SK-N-SH (cell line): ENCODE measurements around the gene TSPO2. TPM values are rescaled to one million over a fixed set of nuclear protein-coding genes. Genes with fewer than 3 reads are reported as not detected.

Experiments used
- CTCF ChIA-PET: fragments of 300-600, 350-600 bp; formaldehyde crosslinking; extraction: SDS; loops from one replicate; lab custom pipeline; 2021; lab: Yijun Ruan, JAX
- POLR2A ChIA-PET: fragments of 350-600 bp; sonication (Branson Sonifier 250); formaldehyde crosslinking; extraction: SDS; loops from one replicate; lab custom pipeline; 2020; ENCODE audit warnings: antibody characterized with exemption, inconsistent platforms; lab: Yijun Ruan, JAX
- DNase-seq: peaks from one replicate; pipeline ENCODE4 v3.0.0; 2012
- H2AFZ ChIP-seq: fragments of 200-600 bp; sonication (generic); 2 replicates; pipeline ENCODE4 v1.8.1; 2016; ENCODE audit warnings: antibody characterized with exemption, mild to moderate bottlenecking, low read depth
- H3F3A ChIP-seq: fragments of 200-600 bp; sonication (generic); replicated peaks from 2 replicates; pipeline ENCODE3; 2016; ENCODE audit warnings: antibody characterized with exemption, mild to moderate bottlenecking; ENCODE audit not compliant: insufficient read depth
- H3K27ac ChIP-seq, 2 experiments: fragments of 200-500 bp in 1 of 2; fragments of 200-600 bp in 1 of 2; sonication (Bioruptor generic) in 1 of 2; sonication (generic), shearing (Covaris generic) in 1 of 2; 2 replicates each; pipeline versions ENCODE4 v1.5.1 to v1.6.1; 2014 to 2016; ENCODE audit warnings: low read depth in 2 of 2, inconsistent platforms in 1 of 2, low read length in 1 of 2, mild to moderate bottlenecking in 1 of 2, mixed read lengths in 1 of 2
- H3K27me3 ChIP-seq: fragments of 200-600 bp; sonication (generic), shearing (Covaris generic); 2 replicates; pipeline ENCODE4 v1.6.1; 2016; ENCODE audit warnings: mixed run types; ENCODE audit not compliant: insufficient read depth
- H3K36me3 ChIP-seq, 2 experiments: fragments of 200-500 bp in 1 of 2; fragments of 200-600 bp in 1 of 2; sonication (Bioruptor generic) in 1 of 2; sonication (generic) in 1 of 2; replicated peaks in 1 of 2; 2 replicates each; pipeline versions ENCODE3 to v1.5.1; 2014 to 2016; ENCODE audit warnings: low read length in 1 of 2, mild to moderate bottlenecking in 1 of 2; ENCODE audit not compliant: insufficient read depth in 2 of 2, control insufficient read depth in 1 of 2
- H3K4me1 ChIP-seq, 2 experiments: fragments of 200-500 bp in 1 of 2; fragments of 200-600 bp in 1 of 2; sonication (Bioruptor generic) in 1 of 2; sonication (generic), shearing (Covaris generic) in 1 of 2; 2 replicates each; pipeline versions ENCODE4 v1.5.1 to v1.6.1; 2014 to 2016; ENCODE audit warnings: low read depth in 1 of 2, low read length in 1 of 2, mixed run types in 1 of 2; ENCODE audit not compliant: insufficient read depth in 2 of 2, control insufficient read depth in 1 of 2
- H3K4me2 ChIP-seq: fragments of 200-600 bp; sonication (generic), shearing (Covaris generic); 2 replicates; pipeline ENCODE4 v1.6.1; 2017; ENCODE audit warnings: mixed run types
- H3K4me3 ChIP-seq, 2 experiments: fragments of 200-500 bp in 1 of 2; fragments of 200-600 bp in 1 of 2; sonication (Bioruptor generic) in 1 of 2; sonication (generic), shearing (Covaris generic) in 1 of 2; 2 replicates each; pipeline versions ENCODE4 v1.5.1 to v1.8.1; 2014 to 2016; ENCODE audit warnings: low read depth in 2 of 2, inconsistent platforms in 1 of 2, low read length in 1 of 2, mild to moderate bottlenecking in 1 of 2, mixed read lengths in 1 of 2, moderate library complexity in 1 of 2
- H3K79me2 ChIP-seq: fragments of 200-600 bp; sonication (generic); 2 replicates; pipeline ENCODE4 v1.8.1; 2017; ENCODE audit warnings: mild to moderate bottlenecking; ENCODE audit not compliant: insufficient read depth
- H3K9ac ChIP-seq: fragments of 200-600 bp; sonication (generic); 2 replicates; pipeline ENCODE4 v1.6.1; 2017; ENCODE audit warnings: mixed run types
- H3K9me2 ChIP-seq: fragments of 200-600 bp; sonication (generic); 2 replicates; pipeline ENCODE4 v1.6.1; 2017; ENCODE audit warnings: mixed run types
- H3K9me3 ChIP-seq: fragments of 200-600 bp; sonication (generic); 2 replicates; pipeline ENCODE4 v1.6.1; 2017; ENCODE audit warnings: mixed run types, mild to moderate bottlenecking, moderate library complexity
- H4K20me1 ChIP-seq: fragments of 200-600 bp; sonication (generic); 2 replicates; pipeline ENCODE4 v1.6.1; 2017; ENCODE audit warnings: mild to moderate bottlenecking, mixed run types; ENCODE audit not compliant: insufficient read depth
- CHD2 ChIP-seq: fragments of 150-350 bp; IDR thresholded peaks from 2 replicates; pipeline ENCODE4 v1.6.1; 2018; ENCODE audit warnings: low read length; ENCODE audit not compliant: partially characterized antibody
- ELF1 ChIP-seq: IDR thresholded peaks from 2 replicates; pipeline ENCODE4 v1.4.0; 2012
- FOXJ3 ChIP-seq: sonication (generic); formaldehyde crosslinking; IDR thresholded peaks from 2 replicates; pipeline ENCODE4 v1.5.1; 2020; ENCODE audit warnings: mild to moderate bottlenecking, missing genetic modification reagents
- GATA2 ChIP-seq: sonication (generic); formaldehyde crosslinking; IDR thresholded peaks from 2 replicates; pipeline ENCODE4 v1.5.0; 2020; ENCODE audit warnings: mild to moderate bottlenecking, missing genetic modification reagents
- MEF2A ChIP-seq: IDR thresholded peaks from 2 replicates; pipeline ENCODE4 v1.4.0; 2012; ENCODE audit warnings: low read depth, borderline replicate concordance
- NRF1 ChIP-seq: IDR thresholded peaks from 2 replicates; pipeline ENCODE4 v1.6.1; 2012; ENCODE audit warnings: low read depth, mild to moderate bottlenecking, low read length
- POLR2AphosphoS5 ChIP-seq: IDR thresholded peaks from 2 replicates; pipeline ENCODE4 v1.6.1; 2012; ENCODE audit warnings: low read depth, low read length
- RXRA ChIP-seq: IDR thresholded peaks from 2 replicates; pipeline ENCODE4 v1.4.0; 2012; ENCODE audit warnings: low read depth, mild to moderate bottlenecking, borderline replicate concordance
- SIN3A ChIP-seq: IDR thresholded peaks from 2 replicates; pipeline ENCODE4 v1.6.1; 2012; ENCODE audit warnings: low read depth, mild to moderate bottlenecking, low read length, moderate library complexity, borderline replicate concordance
- TEAD4 ChIP-seq: IDR thresholded peaks from 2 replicates; pipeline ENCODE4 v1.4.0; 2012; ENCODE audit warnings: mild to moderate bottlenecking, borderline replicate concordance; ENCODE audit not compliant: insufficient read depth
- WGBS: methylation state at CpG from one replicate; pipeline ENCODE4 v1.1.6; 2017; ENCODE audit warnings: low lambda C conversion rate; 5-methylcytosine and 5-hydroxymethylcytosine counted together
- polyA plus RNA-seq, 3 experiments: library from polyadenylated mRNA; depleted of rRNA; stranded (reverse); fragments of >200 nt; gene quantifications; 2 replicates each; pipeline ENCODE4 v1.2.3, GENCODE V29; 2012
- TF ChIP-seq, protein P1 (sequence below): IDR thresholded peaks from 2 replicates; pipeline ENCODE4 v1.6.1; 2012; ENCODE audit warnings: mild to moderate bottlenecking, low read depth, low read length, moderate library complexity
- TF ChIP-seq, protein P2 (sequence below): fragments of 200-600 bp; sonication (generic); IDR thresholded peaks from 2 replicates; pipeline ENCODE4 v1.6.1; 2017; ENCODE audit warnings: antibody characterized with exemption, mild to moderate bottlenecking, moderate library complexity
- TF ChIP-seq, protein P3 (sequence below): IDR thresholded peaks from 2 replicates; pipeline ENCODE4 v1.4.0; 2012; ENCODE audit warnings: low read depth, borderline replicate concordance

The TSPO2 gene
- polyA plus RNA-seq, 1 of the 3 experiments (the other 2 are of a cell fraction) = not detected

GRCh38 chr6:41037107-41037900, 5.0 kb upstream of the TSPO2 start (continued):
- TF ChIP-seq, protein P1, sequence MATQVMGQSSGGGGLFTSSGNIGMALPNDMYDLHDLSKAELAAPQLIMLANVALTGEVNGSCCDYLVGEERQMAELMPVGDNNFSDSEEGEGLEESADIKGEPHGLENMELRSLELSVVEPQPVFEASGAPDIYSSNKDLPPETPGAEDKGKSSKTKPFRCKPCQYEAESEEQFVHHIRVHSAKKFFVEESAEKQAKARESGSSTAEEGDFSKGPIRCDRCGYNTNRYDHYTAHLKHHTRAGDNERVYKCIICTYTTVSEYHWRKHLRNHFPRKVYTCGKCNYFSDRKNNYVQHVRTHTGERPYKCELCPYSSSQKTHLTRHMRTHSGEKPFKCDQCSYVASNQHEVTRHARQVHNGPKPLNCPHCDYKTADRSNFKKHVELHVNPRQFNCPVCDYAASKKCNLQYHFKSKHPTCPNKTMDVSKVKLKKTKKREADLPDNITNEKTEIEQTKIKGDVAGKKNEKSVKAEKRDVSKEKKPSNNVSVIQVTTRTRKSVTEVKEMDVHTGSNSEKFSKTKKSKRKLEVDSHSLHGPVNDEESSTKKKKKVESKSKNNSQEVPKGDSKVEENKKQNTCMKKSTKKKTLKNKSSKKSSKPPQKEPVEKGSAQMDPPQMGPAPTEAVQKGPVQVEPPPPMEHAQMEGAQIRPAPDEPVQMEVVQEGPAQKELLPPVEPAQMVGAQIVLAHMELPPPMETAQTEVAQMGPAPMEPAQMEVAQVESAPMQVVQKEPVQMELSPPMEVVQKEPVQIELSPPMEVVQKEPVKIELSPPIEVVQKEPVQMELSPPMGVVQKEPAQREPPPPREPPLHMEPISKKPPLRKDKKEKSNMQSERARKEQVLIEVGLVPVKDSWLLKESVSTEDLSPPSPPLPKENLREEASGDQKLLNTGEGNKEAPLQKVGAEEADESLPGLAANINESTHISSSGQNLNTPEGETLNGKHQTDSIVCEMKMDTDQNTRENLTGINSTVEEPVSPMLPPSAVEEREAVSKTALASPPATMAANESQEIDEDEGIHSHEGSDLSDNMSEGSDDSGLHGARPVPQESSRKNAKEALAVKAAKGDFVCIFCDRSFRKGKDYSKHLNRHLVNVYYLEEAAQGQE = no peak
- TF ChIP-seq GATA2 (no peak), CHD2 (no peak), SIN3A (no peak)
- TF ChIP-seq, protein P2, sequence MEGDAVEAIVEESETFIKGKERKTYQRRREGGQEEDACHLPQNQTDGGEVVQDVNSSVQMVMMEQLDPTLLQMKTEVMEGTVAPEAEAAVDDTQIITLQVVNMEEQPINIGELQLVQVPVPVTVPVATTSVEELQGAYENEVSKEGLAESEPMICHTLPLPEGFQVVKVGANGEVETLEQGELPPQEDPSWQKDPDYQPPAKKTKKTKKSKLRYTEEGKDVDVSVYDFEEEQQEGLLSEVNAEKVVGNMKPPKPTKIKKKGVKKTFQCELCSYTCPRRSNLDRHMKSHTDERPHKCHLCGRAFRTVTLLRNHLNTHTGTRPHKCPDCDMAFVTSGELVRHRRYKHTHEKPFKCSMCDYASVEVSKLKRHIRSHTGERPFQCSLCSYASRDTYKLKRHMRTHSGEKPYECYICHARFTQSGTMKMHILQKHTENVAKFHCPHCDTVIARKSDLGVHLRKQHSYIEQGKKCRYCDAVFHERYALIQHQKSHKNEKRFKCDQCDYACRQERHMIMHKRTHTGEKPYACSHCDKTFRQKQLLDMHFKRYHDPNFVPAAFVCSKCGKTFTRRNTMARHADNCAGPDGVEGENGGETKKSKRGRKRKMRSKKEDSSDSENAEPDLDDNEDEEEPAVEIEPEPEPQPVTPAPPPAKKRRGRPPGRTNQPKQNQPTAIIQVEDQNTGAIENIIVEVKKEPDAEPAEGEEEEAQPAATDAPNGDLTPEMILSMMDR = no peak
- TF ChIP-seq, protein P3, sequence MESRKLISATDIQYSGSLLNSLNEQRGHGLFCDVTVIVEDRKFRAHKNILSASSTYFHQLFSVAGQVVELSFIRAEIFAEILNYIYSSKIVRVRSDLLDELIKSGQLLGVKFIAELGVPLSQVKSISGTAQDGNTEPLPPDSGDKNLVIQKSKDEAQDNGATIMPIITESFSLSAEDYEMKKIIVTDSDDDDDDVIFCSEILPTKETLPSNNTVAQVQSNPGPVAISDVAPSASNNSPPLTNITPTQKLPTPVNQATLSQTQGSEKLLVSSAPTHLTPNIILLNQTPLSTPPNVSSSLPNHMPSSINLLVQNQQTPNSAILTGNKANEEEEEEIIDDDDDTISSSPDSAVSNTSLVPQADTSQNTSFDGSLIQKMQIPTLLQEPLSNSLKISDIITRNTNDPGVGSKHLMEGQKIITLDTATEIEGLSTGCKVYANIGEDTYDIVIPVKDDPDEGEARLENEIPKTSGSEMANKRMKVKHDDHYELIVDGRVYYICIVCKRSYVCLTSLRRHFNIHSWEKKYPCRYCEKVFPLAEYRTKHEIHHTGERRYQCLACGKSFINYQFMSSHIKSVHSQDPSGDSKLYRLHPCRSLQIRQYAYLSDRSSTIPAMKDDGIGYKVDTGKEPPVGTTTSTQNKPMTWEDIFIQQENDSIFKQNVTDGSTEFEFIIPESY = no peak
- TF ChIP-seq, all 33 proteins: peak for 0

GRCh38 chr6:41038205-41038604, 4.1 kb upstream of the TSPO2 start:
- no peaks in the 10 kb centered on the region for H3K9me3 ChIP-seq
- H3K27ac ChIP-seq = no peak overlapping the region
- ChIA-PET POLR2A (interaction anchor here (0.6 kb wide), 1 partner anchor 1725 kb away, joined by 4 read pairs; no protein-coding TSS in a partner anchor), CTCF (interaction anchor here (2.5 to 3.0 kb wide), 2 partner anchors 10 to 11 kb away, joined by 10 to 26 read pairs; no protein-coding TSS in a partner anchor)
- no peak overlapping the region for H2AFZ ChIP-seq
- DNase-seq = no peak
- no peaks in the 10 kb centered on the region for H3K27me3 ChIP-seq
- no peak overlapping the region for H3K9ac ChIP-seq
- no peaks in the 10 kb centered on the region for H4K20me1 ChIP-seq
- H3K9me2 ChIP-seq = no peaks in the 10 kb centered on the region
- H3K4me3 ChIP-seq = no peak overlapping the region
- H3K36me3 ChIP-seq = no peaks in the 10 kb centered on the region
- 17% methylated on average over 1 of the region's 3 CpGs for WGBS
- no peaks in the 10 kb centered on the region for H3F3A ChIP-seq
- H3K4me1 ChIP-seq = no peaks in the 10 kb centered on the region; a peak in 1 of 4 replicates
- no peaks in the 10 kb centered on the region for H3K79me2 ChIP-seq
- no peak overlapping the region for H3K4me2 ChIP-seq
- TF ChIP-seq RXRA = no peak
- no peak for TF ChIP-seq ELF1
- no peak for TF ChIP-seq FOXJ3
- TF ChIP-seq POLR2AphosphoS5 = no peak
- TF ChIP-seq SIN3A = no peak
- no peak for TF ChIP-seq MEF2A
- TF ChIP-seq NRF1 = no peak
- no peak for TF ChIP-seq TEAD4
